Astrocyte (in vitro differentiated cells and primary cell): Measurements from ENCODE around the gene ADGRG7. TPM values are rescaled to one million over a fixed set of nuclear protein-coding genes. Genes with fewer than 3 reads are reported as not detected.

Experiments used
- DNase-seq: peaks from one replicate; pipeline ENCODE4 v3.0.0-alpha.2; 2010; ENCODE audit warnings: low read depth
- FAIRE-seq: peaks from 2 replicates; lab custom pipeline; 2011; peaks lifted over from hg19 to GRCh38; lab: Jason Lieb, UNC
- H2AFZ ChIP-seq: 2 replicates; pipeline ENCODE4 v1.6.0; 2012; ENCODE audit warnings: low read depth, low read length, inconsistent platforms
- H3K27ac ChIP-seq: 2 replicates; pipeline ENCODE4 v1.5.1; 2011; ENCODE audit warnings: low read depth, low read length, inconsistent platforms
- H3K27me3 ChIP-seq: 2 replicates; pipeline ENCODE4 v1.6.0; 2011; ENCODE audit warnings: low read length, inconsistent platforms; ENCODE audit not compliant: insufficient read depth
- H3K36me3 ChIP-seq: 2 replicates; pipeline ENCODE4 v1.5.1; 2011; ENCODE audit warnings: low read length, inconsistent platforms; ENCODE audit not compliant: insufficient read depth
- H3K4me1 ChIP-seq: 2 replicates; pipeline ENCODE4 v1.5.1; 2011; ENCODE audit warnings: low read length, inconsistent platforms; ENCODE audit not compliant: insufficient read depth
- H3K4me2 ChIP-seq: 2 replicates; pipeline ENCODE4 v1.6.0; 2012; ENCODE audit warnings: low read length, inconsistent platforms
- H3K4me3 ChIP-seq: 2 replicates; pipeline ENCODE4 v1.5.1; 2011; ENCODE audit warnings: low read depth, mild to moderate bottlenecking, low read length, inconsistent platforms; ENCODE audit not compliant: insufficient read depth
- H3K79me2 ChIP-seq: 2 replicates; pipeline ENCODE4 v1.6.0; 2012; ENCODE audit warnings: mild to moderate bottlenecking, low read length, inconsistent platforms; ENCODE audit not compliant: insufficient read depth
- H3K9ac ChIP-seq: 2 replicates; pipeline ENCODE4 v1.6.0; 2012; ENCODE audit warnings: mild to moderate bottlenecking, low read length, inconsistent platforms
- H3K9me3 ChIP-seq: 2 replicates; pipeline ENCODE4 v1.5.1; 2012; ENCODE audit warnings: low read depth, mild to moderate bottlenecking, low read length, inconsistent platforms; ENCODE audit not compliant: insufficient read depth
- H4K20me1 ChIP-seq: 2 replicates; pipeline ENCODE4 v1.6.0; 2012; ENCODE audit warnings: low read length, inconsistent platforms; ENCODE audit not compliant: insufficient read depth
- H3K27ac Mint-ChIP-seq: one replicate; pipeline ENCODE4 v1.8.0; 2021; ENCODE audit warnings: mild to moderate bottlenecking, mixed read lengths; ENCODE audit not compliant: unreplicated experiment
- H3K27me3 Mint-ChIP-seq: one replicate; pipeline ENCODE4 v1.8.0; 2021; ENCODE audit warnings: low read depth, mixed read lengths; ENCODE audit not compliant: unreplicated experiment
- H3K36me3 Mint-ChIP-seq: one replicate; pipeline ENCODE4 v1.8.0; 2021; ENCODE audit warnings: low read depth, mixed read lengths; ENCODE audit not compliant: unreplicated experiment
- H3K4me1 Mint-ChIP-seq: one replicate; pipeline ENCODE4 v1.8.0; 2021; ENCODE audit warnings: low read depth, mixed read lengths; ENCODE audit not compliant: unreplicated experiment
- H3K4me3 Mint-ChIP-seq: one replicate; pipeline ENCODE4 v1.8.0; 2021; ENCODE audit warnings: mild to moderate bottlenecking, moderate library complexity, mixed read lengths; ENCODE audit not compliant: unreplicated experiment
- H3K9me3 Mint-ChIP-seq: one replicate; pipeline ENCODE4 v1.8.0; 2021; ENCODE audit warnings: mild to moderate bottlenecking, mixed read lengths; ENCODE audit not compliant: unreplicated experiment
- EZH2 ChIP-seq: IDR thresholded peaks from 2 replicates; pipeline ENCODE4 v1.6.1; 2012; ENCODE audit warnings: mild to moderate bottlenecking, low read length, inconsistent platforms; ENCODE audit not compliant: insufficient read depth
- total RNA-seq: library from RNA; stranded (reverse); gene quantifications from 2 replicates; pipeline ENCODE4 v1.2.1, GENCODE V29; 2021
- TF ChIP-seq, protein P1 (sequence below): IDR thresholded peaks from 2 replicates; pipeline ENCODE4 v1.5.1; 2011; ENCODE audit warnings: low read depth, mild to moderate bottlenecking, inconsistent platforms, low read length, moderate library complexity; ENCODE audit not compliant: insufficient read depth

Gene ADGRG7
- total RNA-seq, 1 donor from 2014 or later, result not detected

DNA sequence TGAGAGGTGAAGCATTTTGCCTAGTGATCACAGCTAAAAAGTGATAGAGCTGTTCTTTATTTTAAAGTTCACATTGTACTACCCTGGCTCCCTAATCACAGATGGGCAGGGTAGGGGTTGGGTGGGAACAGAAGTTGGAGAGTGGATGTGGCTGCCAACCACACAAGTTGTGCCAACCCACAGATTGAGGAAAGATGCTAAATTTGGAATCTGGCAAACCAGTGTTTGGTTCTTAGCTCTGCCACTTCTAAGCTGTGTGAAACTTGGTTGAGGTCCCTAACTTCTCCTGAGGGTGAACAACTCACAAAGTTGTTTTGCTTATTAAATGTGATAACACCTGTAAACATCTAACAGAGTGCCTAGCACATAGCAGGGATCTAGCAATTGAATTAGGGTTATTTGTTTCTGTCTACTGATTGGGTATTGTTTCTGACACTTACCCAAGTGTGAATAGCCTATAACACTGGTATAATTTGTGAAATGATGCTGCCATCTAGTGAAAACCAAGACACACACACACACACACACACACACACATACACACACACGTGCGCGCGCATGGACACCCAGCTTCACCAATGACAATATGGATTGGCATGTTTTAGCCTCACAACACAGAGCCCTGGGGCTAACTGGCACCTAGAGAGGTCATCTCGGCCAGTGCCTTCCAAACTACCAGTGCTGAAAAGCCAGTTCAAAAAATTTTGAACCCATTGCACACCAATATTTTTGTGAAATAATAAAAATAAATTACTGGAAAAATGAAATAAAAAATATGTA, 25.3 kb downstream of the ADGRG7 start:
- H4K20me1 ChIP-seq, result no peaks in the 10 kb centered on the region
- peaks cover 4% of the 10 kb centered on the region for H3K9me3 ChIP-seq
- no peaks in the 10 kb centered on the region for H3K79me2 ChIP-seq
- no peaks in the 10 kb centered on the region for H3K9me3 Mint-ChIP-seq
- H3K27ac Mint-ChIP-seq, result no peak overlapping the region
- no peaks in the 10 kb centered on the region for H3K36me3 Mint-ChIP-seq
- no peak overlapping the region for H3K4me3 Mint-ChIP-seq
- H3K27ac ChIP-seq, result no peak overlapping the region
- H3K36me3 ChIP-seq, result no peaks in the 10 kb centered on the region
- DNase-seq, result no peak
- H2AFZ ChIP-seq, result no peak overlapping the region
- no peak for FAIRE-seq
- H3K27me3 Mint-ChIP-seq, result no peaks in the 10 kb centered on the region
- H3K4me1 ChIP-seq, result no peaks in the 10 kb centered on the region
- no peaks in the 10 kb centered on the region for H3K27me3 ChIP-seq
- no peak overlapping the region for H3K9ac ChIP-seq
- TF ChIP-seq, protein P1, sequence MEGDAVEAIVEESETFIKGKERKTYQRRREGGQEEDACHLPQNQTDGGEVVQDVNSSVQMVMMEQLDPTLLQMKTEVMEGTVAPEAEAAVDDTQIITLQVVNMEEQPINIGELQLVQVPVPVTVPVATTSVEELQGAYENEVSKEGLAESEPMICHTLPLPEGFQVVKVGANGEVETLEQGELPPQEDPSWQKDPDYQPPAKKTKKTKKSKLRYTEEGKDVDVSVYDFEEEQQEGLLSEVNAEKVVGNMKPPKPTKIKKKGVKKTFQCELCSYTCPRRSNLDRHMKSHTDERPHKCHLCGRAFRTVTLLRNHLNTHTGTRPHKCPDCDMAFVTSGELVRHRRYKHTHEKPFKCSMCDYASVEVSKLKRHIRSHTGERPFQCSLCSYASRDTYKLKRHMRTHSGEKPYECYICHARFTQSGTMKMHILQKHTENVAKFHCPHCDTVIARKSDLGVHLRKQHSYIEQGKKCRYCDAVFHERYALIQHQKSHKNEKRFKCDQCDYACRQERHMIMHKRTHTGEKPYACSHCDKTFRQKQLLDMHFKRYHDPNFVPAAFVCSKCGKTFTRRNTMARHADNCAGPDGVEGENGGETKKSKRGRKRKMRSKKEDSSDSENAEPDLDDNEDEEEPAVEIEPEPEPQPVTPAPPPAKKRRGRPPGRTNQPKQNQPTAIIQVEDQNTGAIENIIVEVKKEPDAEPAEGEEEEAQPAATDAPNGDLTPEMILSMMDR, result peak; percentile 4
- TF ChIP-seq EZH2, result no peak
- no peaks in the 10 kb centered on the region for H3K4me1 Mint-ChIP-seq
- H3K4me2 ChIP-seq, result no peak overlapping the region
- no peak overlapping the region for H3K4me3 ChIP-seq

DNA sequence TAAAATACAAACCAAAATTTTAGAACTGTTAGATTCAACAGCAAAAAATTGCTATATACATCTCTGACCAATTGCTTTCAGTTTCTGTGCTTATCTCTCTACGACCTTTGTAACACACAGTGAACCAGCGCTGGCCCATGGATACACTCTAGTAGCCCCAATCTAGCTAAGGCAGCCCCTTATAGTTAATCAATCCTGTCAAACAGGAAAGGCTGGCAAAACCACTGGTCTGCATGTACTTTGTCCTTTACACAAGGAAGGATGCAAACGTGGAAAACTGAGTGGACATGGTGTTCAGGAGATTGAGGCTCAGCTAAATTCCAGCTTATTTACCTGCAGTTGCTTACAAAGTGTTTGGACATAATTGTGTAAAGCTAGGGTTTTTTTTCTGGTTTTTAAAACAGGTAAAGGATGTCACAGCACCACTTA, 25.9 kb downstream of the ADGRG7 start:
- Mint-ChIP-seq H3K27me3 (no peaks in the 10 kb centered on the region), H3K4me1 (no peaks in the 10 kb centered on the region), H3K27ac (no peak overlapping the region), H3K36me3 (no peaks in the 10 kb centered on the region), H3K9me3 (no peaks in the 10 kb centered on the region), H3K4me3 (no peak overlapping the region)
- Histone ChIP-seq H3K4me2 (no peak overlapping the region), H2AFZ (no peak overlapping the region), H3K4me3 (no peak overlapping the region), H3K27me3 (no peaks in the 10 kb centered on the region), H3K9me3 (peaks cover 4% of the 10 kb centered on the region), H3K4me1 (no peaks in the 10 kb centered on the region), H3K27ac (no peak overlapping the region), H3K36me3 (no peaks in the 10 kb centered on the region), H3K79me2 (no peaks in the 10 kb centered on the region), H4K20me1 (no peaks in the 10 kb centered on the region), H3K9ac (no peak overlapping the region)
- FAIRE-seq (no peak), DNase-seq (no peak)
- TF ChIP-seq, protein P1, result no peak
- no peak for TF ChIP-seq EZH2

GRCh38 chr3:100637197-100637631, 27.8 kb downstream of the ADGRG7 start:
- Mint-ChIP-seq H3K4me3 (no peak overlapping the region), H3K27me3 (no peaks in the 10 kb centered on the region), H3K36me3 (no peaks in the 10 kb centered on the region), H3K27ac (no peak overlapping the region), H3K9me3 (no peaks in the 10 kb centered on the region), H3K4me1 (peaks cover 3% of the 10 kb centered on the region)
- no peak overlapping the region for H3K4me3 ChIP-seq
- H4K20me1 ChIP-seq, result no peaks in the 10 kb centered on the region
- H3K4me1 ChIP-seq, result no peaks in the 10 kb centered on the region
- no peak overlapping the region for H3K27ac ChIP-seq
- H3K4me2 ChIP-seq, result no peak overlapping the region
- no peak for DNase-seq
- TF ChIP-seq EZH2, result no peak
- TF ChIP-seq, protein P1, result no peak
- H3K36me3 ChIP-seq, result no peaks in the 10 kb centered on the region
- H3K79me2 ChIP-seq, result no peaks in the 10 kb centered on the region
- H3K27me3 ChIP-seq, result no peaks in the 10 kb centered on the region
- H3K9ac ChIP-seq, result no peak overlapping the region
- peaks cover 4% of the 10 kb centered on the region for H3K9me3 ChIP-seq
- FAIRE-seq, result no peak
- H2AFZ ChIP-seq, result no peak overlapping the region
